ENCODE data around the gene RAX. TPM values are rescaled to one million over a fixed set of nuclear protein-coding genes. Genes with fewer than 3 reads are reported as not detected.

Gene RAX
- total and polyA plus RNA-seq, 7 donors, result not detected

DNA sequence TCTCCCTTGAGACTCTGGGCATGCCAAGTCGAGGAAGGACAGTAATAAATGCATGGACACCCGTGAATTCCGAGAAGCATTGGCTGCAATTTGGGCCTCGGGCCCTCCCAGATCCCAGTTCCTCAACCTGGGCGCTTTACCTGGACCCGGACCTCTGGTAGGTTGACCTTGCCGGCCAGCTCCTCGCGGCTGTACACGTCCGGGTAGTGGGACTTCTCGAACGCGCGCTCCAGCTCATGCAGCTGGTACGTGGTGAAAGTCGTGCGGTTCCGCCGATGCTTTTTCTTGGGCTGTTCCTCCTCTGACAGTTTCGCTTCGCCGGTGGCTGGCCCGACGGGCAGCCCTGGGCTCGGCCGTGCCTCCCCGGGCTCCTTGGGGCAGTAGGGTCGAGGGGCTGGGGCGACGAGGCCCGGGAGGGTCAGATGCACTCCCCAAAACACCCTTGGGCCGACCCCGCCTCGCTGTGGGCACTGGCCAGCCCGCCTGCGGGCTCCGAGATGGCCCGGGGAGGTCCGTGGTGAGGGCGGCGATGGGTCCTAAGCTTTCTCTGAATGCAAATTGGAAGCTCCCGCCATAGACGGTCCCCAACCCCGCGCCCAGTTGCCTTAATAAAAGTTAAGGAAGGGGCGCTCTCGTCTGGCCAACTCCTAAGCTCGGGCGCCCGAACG lies 899 bp downstream of the RAX start:
- H3K27ac ChIP-seq, result no peak overlapping the region
- peaks cover 67 to 100% (median 75%) of the 10 kb centered on the region in 3 donors for H3K27me3 ChIP-seq
- peaks cover 0 to 45% (median 41%) of the 10 kb centered on the region in 4 donors for H3K4me1 ChIP-seq
- 3 to 19% methylated on average over 52 of the region's 52 CpGs for WGBS, 2 donors
- H3K9me3 ChIP-seq, result no peaks in the 10 kb centered on the region
- TF ChIP-seq POLR2AphosphoS5 (IDR thresholded peaks at IDR 0.05) (no peak), EP300 (IDR thresholded peaks at IDR 0.05) (no peak), POLR2A (IDR thresholded peaks at IDR 0.05) (no peak)
- TF ChIP-seq, protein P1, sequence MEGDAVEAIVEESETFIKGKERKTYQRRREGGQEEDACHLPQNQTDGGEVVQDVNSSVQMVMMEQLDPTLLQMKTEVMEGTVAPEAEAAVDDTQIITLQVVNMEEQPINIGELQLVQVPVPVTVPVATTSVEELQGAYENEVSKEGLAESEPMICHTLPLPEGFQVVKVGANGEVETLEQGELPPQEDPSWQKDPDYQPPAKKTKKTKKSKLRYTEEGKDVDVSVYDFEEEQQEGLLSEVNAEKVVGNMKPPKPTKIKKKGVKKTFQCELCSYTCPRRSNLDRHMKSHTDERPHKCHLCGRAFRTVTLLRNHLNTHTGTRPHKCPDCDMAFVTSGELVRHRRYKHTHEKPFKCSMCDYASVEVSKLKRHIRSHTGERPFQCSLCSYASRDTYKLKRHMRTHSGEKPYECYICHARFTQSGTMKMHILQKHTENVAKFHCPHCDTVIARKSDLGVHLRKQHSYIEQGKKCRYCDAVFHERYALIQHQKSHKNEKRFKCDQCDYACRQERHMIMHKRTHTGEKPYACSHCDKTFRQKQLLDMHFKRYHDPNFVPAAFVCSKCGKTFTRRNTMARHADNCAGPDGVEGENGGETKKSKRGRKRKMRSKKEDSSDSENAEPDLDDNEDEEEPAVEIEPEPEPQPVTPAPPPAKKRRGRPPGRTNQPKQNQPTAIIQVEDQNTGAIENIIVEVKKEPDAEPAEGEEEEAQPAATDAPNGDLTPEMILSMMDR (IDR thresholded peaks at IDR 0.05), result no peak
- intact Hi-C loops (cut with DNase I), result no loop called here
- DNase-seq, result no peak
- no peaks in the 10 kb centered on the region for H3K36me3 ChIP-seq
- peak overlapping the region in 3 of 4 donors; percentile 15 to 32 (median 31) for H3K4me3 ChIP-seq

DNA sequence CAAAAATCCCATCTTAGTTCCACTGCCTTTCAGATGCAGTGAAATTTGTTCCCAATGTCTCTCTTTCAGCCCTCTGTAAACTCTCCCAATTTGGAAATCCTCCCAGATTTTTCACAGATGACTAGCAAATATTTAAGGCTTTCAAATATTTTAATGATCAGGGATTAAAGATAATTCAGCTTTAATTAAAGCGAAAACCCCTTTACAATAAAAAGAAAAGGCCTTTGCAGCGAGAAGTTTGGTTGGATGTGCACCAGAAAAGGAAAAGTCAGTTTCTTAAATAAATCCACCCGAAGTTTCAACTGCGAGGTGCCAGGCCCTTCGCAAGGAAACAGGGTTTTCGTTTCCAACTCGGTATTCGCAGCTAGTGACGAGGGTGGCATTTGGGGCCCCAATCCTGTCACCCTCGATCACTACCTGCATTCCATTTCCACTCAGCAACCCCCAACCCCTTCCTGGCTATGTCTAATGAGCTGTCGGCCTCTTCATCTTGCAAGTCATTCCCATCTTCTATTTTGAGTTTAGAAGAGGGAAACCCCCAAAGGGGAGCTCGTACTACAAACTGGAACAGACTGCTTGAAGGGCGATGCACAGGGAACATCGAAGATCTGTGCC lies 1.5 kb downstream of the RAX start:
- 14 to 29% methylated on average over 14 of the region's 14 CpGs for WGBS, 2 donors
- Histone ChIP-seq H3K9me3 (no peaks in the 10 kb centered on the region), H3K36me3 (no peaks in the 10 kb centered on the region), H3K27me3 (peaks cover 68 to 100% (median 81%) of the 10 kb centered on the region in 3 donors), H3K4me1 (peaks cover 0 to 47% (median 42%) of the 10 kb centered on the region in 4 donors), H3K4me3 (peak overlapping the region in 2 of 4 donors; percentile 31 to 32), H3K27ac (no peak overlapping the region)
- intact Hi-C loops (cut with DNase I), result no loop called here
- TF ChIP-seq, protein P1 (IDR thresholded peaks at IDR 0.05), result no peak
- TF ChIP-seq POLR2AphosphoS5 (IDR thresholded peaks at IDR 0.05) (no peak), POLR2A (IDR thresholded peaks at IDR 0.05) (no peak), EP300 (IDR thresholded peaks at IDR 0.05) (no peak)
- no peak for DNase-seq

DNA sequence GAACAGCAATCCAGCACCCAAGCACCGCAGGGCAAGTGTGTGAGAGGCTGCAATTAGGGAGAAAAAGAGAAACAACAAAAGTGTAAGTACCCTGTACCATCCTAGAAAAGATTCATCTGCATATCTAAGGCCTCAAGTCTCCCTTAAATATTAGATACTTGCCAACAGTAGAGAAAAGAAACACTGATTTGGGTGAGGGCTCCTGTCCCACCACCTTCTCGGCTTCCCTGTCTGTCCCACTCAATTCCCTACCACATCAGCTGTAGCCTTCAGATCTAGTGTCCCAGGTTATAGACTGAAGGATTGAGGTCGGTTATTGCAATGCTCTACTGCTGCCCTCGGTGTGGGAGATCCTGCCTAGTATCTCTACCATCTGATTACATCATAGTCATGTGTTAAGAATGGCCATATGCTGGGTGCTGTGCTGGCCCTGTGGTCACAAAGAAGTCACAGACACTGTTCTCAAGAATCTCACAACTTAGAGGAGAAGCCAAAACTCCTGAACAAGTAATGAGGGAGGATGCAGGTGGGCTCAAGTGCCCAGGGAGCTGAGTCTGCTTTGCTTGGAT lies 2.5 kb downstream of the RAX start:
- no peak overlapping the region for H3K27ac ChIP-seq
- H3K9me3 ChIP-seq, result no peaks in the 10 kb centered on the region
- no peaks in the 10 kb centered on the region for H3K36me3 ChIP-seq
- TF ChIP-seq EP300 (IDR thresholded peaks at IDR 0.05) (no peak), POLR2A (IDR thresholded peaks at IDR 0.05) (no peak), POLR2AphosphoS5 (IDR thresholded peaks at IDR 0.05) (no peak)
- TF ChIP-seq, protein P1 (IDR thresholded peaks at IDR 0.05), result no peak
- WGBS, 2 donors, result 18 to 21% methylated on average over 4 of the region's 4 CpGs
- H3K4me3 ChIP-seq, result no peak overlapping the region
- H3K27me3 ChIP-seq, result peaks cover 68 to 100% (median 89%) of the 10 kb centered on the region in 3 donors
- intact Hi-C loops (cut with DNase I), result no loop called here
- DNase-seq, result no peak
- peaks cover 0 to 47% (median 42%) of the 10 kb centered on the region in 4 donors for H3K4me1 ChIP-seq

DNA sequence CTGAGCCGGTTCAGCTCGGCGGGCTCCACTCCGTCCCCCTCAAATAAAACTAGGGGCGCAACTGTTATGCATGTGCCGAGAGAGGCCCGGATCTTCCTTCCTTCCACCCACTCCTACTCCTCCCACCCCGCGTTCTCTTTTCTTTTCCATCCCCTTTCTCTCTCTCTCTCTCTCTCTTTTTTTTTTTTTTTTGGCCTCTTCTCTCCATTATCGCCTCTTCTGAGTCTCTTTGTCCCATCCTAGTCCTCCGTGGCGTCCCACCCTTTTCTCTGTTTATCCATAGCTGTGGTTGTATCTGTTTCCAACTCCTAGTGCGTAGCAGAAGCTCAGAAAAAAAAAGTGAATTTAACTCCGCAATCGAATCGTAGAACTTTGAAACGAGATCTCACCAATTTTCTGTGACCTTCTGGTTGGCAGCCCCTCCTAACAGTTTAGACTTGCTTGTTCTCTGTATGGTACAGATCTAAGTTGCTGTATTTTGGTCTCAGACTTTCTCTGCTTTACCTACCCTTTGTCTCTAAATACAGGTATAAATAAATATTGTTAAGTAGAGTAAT lies 3.6 kb downstream of the RAX start:
- Histone ChIP-seq H3K4me1 (peaks cover 0 to 55% (median 47%) of the 10 kb centered on the region in 4 donors), H3K9me3 (no peaks in the 10 kb centered on the region), H3K4me3 (peak overlapping the region in 2 of 4 donors; percentile 20 to 29), H3K36me3 (no peaks in the 10 kb centered on the region), H3K27ac (no peak overlapping the region), H3K27me3 (peaks cover 74 to 100% (median 98%) of the 10 kb centered on the region in 3 donors)
- no peak for DNase-seq
- TF ChIP-seq EP300 (IDR thresholded peaks at IDR 0.05), result no peak
- TF ChIP-seq POLR2AphosphoS5 (IDR thresholded peaks at IDR 0.05), result no peak
- TF ChIP-seq, protein P1 (IDR thresholded peaks at IDR 0.05), result no peak
- TF ChIP-seq POLR2A (IDR thresholded peaks at IDR 0.05), result no peak
- WGBS, 2 donors, result 5% methylated on average over 17 of the region's 17 CpGs
- intact Hi-C loops (cut with DNase I), result no loop called here

Data from sigmoid colon (tissue), 7 donors.